ENCODE results near the gene C19orf12.
"Not testable (repeated sequence)": the region's sequence is repeated elsewhere in the genome, so short reads cannot be mapped to it uniquely, and the experiment has no call there.

The C19orf12 gene

DNA sequence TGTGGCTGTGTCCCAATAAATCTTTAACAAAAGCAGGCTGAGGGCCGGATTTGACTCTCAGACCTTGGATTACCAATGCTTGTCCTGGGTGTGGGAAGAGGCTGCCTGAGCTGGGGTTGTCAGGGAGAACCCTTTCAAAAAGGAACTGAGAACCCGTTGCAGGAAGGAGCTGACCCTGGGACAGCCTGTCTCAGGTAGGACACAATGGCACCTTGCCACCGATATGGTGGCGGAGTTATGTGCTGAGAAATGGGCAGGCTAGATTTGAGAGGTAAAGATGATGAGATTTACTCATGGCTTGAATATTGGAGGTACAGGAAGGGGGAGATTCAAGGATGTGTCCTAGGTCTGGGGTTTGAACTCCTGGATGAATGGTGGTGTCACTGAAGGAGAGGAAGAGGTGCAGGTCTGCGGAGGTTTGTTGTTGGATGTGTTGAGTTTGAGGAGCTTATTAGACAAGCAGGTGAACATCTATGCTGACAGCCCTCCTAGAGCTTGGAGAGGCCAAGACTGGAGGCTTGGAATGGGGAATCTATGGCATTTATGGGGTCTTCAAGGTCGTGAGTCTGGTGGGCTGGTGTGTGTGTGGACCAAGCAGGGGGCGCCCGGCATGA lies 42.6 kb downstream of the C19orf12 start:
- Histone ChIP-seq H3K4me1 (ENCODE audit: control insufficient read depth in 2 of 2, insufficient read depth in 1 of 2, low read depth in 1 of 2, low read length in 2 of 2) (peaks cover 2 to 4% of the 10 kb centered on the region in 2 donors), H3K27ac (replicated peaks; ENCODE audit: low read length) (no peak overlapping the region), H2AFZ (ENCODE audit: low read length) (no peak overlapping the region), H4K8ac (ENCODE audit: low read depth, low read length) (no peak overlapping the region), H3K4me2 (ENCODE audit: insufficient read depth, low read length, poor library complexity, severe bottlenecking) (no peak overlapping the region), H3K4me3 (ENCODE audit: low read length in 2 of 2) (no peak overlapping the region), H3K9me3 (replicated peaks in 1 of 2; ENCODE audit: control insufficient read depth in 2 of 2, insufficient read depth in 1 of 2, low read depth in 1 of 2, low read length in 2 of 2) (no peaks in the 10 kb centered on the region), H2BK120ac (ENCODE audit: low read depth, low read length) (no peak overlapping the region), H2BK5ac (ENCODE audit: low read length) (peak overlapping the region; percentile 78), H2AK5ac (ENCODE audit: low read depth, low read length) (no peak overlapping the region), H2BK12ac (ENCODE audit: low read length) (no peak overlapping the region), H3K18ac (ENCODE audit: low read length) (no peak overlapping the region), H2BK15ac (ENCODE audit: low read length) (peak overlapping the region; percentile 27), H3K23ac (ENCODE audit: low read depth, low read length, poor library complexity) (no peak overlapping the region), H3K27me3 (ENCODE audit: control insufficient read depth in 3 of 3, insufficient read depth in 3 of 3, low read depth in 1 of 3, low read length in 3 of 3) (no peaks in the 10 kb centered on the region), H3K79me1 (ENCODE audit: low read depth, low read length) (no peaks in the 10 kb centered on the region), H3K9ac (ENCODE audit: low read depth, low read length, poor library complexity) (no peak overlapping the region), H3K4ac (ENCODE audit: low read length) (no peak overlapping the region), H3K14ac (ENCODE audit: low read length) (no peak overlapping the region), H3K36me3 (replicated peaks in 1 of 2; ENCODE audit: control insufficient read depth in 2 of 2, insufficient read depth in 2 of 2, low read length in 2 of 2) (peaks cover 2 to 8% of the 10 kb centered on the region in 2 donors), H4K91ac (ENCODE audit: low read depth, low read length, poor library complexity) (no peak overlapping the region)
- DNase-seq (ENCODE audit: low spot score) = no peak
- no CpG with 5 or more reads among the region's 8 CpGs for WGBS, 2 donors (ENCODE audit: extremely low coverage in 2 of 2, insufficient read length in 2 of 2, insufficient replicate concordance in 1 of 2)

- Histone ChIP-seq H3K27me3 (ENCODE audit: control insufficient read depth in 3 of 3, insufficient read depth in 3 of 3, low read depth in 1 of 3, low read length in 3 of 3) (peaks cover 0 to 3% (median 0%) of the 10 kb centered on the region in 3 experiments), H3K23ac (ENCODE audit: low read depth, low read length, poor library complexity) (no peak overlapping the region), H3K4me2 (ENCODE audit: insufficient read depth, low read length, poor library complexity, severe bottlenecking) (no peak overlapping the region), H2BK12ac (ENCODE audit: low read length) (no peak overlapping the region), H3K18ac (ENCODE audit: low read length) (peak overlapping the region; percentile 8), H3K4me3 (ENCODE audit: low read length in 2 of 2) (no peak overlapping the region), H2AK5ac (ENCODE audit: low read depth, low read length) (no peak overlapping the region), H4K8ac (ENCODE audit: low read depth, low read length) (no peak overlapping the region), H3K14ac (ENCODE audit: low read length) (no peak overlapping the region), H3K9ac (ENCODE audit: low read depth, low read length, poor library complexity) (no peak overlapping the region), H2BK120ac (ENCODE audit: low read depth, low read length) (no peak overlapping the region), H3K27ac (replicated peaks; ENCODE audit: low read length) (no peak overlapping the region), H3K9me3 (replicated peaks in 1 of 2; ENCODE audit: control insufficient read depth in 2 of 2, insufficient read depth in 1 of 2, low read depth in 1 of 2, low read length in 2 of 2) (no peaks in the 10 kb centered on the region), H3K4ac (ENCODE audit: low read length) (no peak overlapping the region), H2BK5ac (ENCODE audit: low read length) (no peak overlapping the region), H3K4me1 (ENCODE audit: control insufficient read depth in 2 of 2, insufficient read depth in 1 of 2, low read depth in 1 of 2, low read length in 2 of 2) (peaks cover 6 to 7% of the 10 kb centered on the region in 2 donors), H3K79me1 (ENCODE audit: low read depth, low read length) (no peaks in the 10 kb centered on the region), H4K91ac (ENCODE audit: low read depth, low read length, poor library complexity) (no peak overlapping the region), H2AFZ (ENCODE audit: low read length) (no peak overlapping the region), H3K36me3 (replicated peaks in 1 of 2; ENCODE audit: control insufficient read depth in 2 of 2, insufficient read depth in 2 of 2, low read length in 2 of 2) (peaks cover 2 to 8% of the 10 kb centered on the region in 2 donors), H2BK15ac (ENCODE audit: low read length) (no peak overlapping the region)
- WGBS, 2 donors (ENCODE audit: extremely low coverage in 2 of 2, insufficient read length in 2 of 2, insufficient replicate concordance in 1 of 2) = no CpG with 5 or more reads among the region's 12 CpGs
- DNase-seq (ENCODE audit: low spot score) = no peak
Observed at GRCh38 chr19:29671393-29672160, 43.5 kb downstream of the C19orf12 start.

DNA sequence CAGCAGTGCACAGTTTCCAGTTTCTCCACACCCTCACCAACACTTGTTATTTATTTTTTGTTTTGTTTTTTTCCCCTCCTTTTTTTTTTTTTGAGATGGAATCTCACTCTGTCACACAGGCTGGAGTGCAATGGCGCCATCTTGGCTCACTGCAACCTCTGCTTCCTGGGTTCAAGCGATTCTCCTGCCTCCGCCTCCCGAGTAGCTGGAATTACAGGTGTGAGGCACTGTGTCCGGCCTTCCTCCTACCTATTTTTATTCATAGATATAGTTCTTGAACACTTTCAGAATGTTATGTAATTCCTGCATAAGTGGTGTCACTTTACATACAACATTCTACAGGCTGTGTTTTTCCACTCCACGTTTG lies 44.1 kb downstream of the C19orf12 start:
- not testable (repeated sequence) for H3K9ac ChIP-seq (ENCODE audit: low read depth, low read length, poor library complexity); H3K27ac ChIP-seq (replicated peaks; ENCODE audit: low read length); H4K91ac ChIP-seq (ENCODE audit: low read depth, low read length, poor library complexity); H4K8ac ChIP-seq (ENCODE audit: low read depth, low read length); H3K4ac ChIP-seq (ENCODE audit: low read length); H2BK15ac ChIP-seq (ENCODE audit: low read length); H2AK5ac ChIP-seq (ENCODE audit: low read depth, low read length); H2BK12ac ChIP-seq (ENCODE audit: low read length); H3K4me3 ChIP-seq (ENCODE audit: low read length in 2 of 2); H3K9me3 ChIP-seq (replicated peaks in 1 of 2; ENCODE audit: control insufficient read depth in 2 of 2, insufficient read depth in 1 of 2, low read depth in 1 of 2, low read length in 2 of 2); H3K36me3 ChIP-seq (replicated peaks in 1 of 2; ENCODE audit: control insufficient read depth in 2 of 2, insufficient read depth in 2 of 2, low read length in 2 of 2); H3K27me3 ChIP-seq (ENCODE audit: control insufficient read depth in 3 of 3, insufficient read depth in 3 of 3, low read depth in 1 of 3, low read length in 3 of 3); H2AFZ ChIP-seq (ENCODE audit: low read length); H3K14ac ChIP-seq (ENCODE audit: low read length); H3K23ac ChIP-seq (ENCODE audit: low read depth, low read length, poor library complexity); H3K79me1 ChIP-seq (ENCODE audit: low read depth, low read length); H3K18ac ChIP-seq (ENCODE audit: low read length); DNase-seq (ENCODE audit: low spot score); H2BK120ac ChIP-seq (ENCODE audit: low read depth, low read length); H3K4me2 ChIP-seq (ENCODE audit: insufficient read depth, low read length, poor library complexity, severe bottlenecking); H2BK5ac ChIP-seq (ENCODE audit: low read length)
- H3K4me1 ChIP-seq (ENCODE audit: control insufficient read depth in 2 of 2, insufficient read depth in 1 of 2, low read depth in 1 of 2, low read length in 2 of 2) = peaks cover 7 to 12% of the 10 kb centered on the region in 2 donors
- no CpG with 5 or more reads among the region's 6 CpGs for WGBS, 2 donors (ENCODE audit: extremely low coverage in 2 of 2, insufficient read length in 2 of 2, insufficient replicate concordance in 1 of 2)

DNA sequence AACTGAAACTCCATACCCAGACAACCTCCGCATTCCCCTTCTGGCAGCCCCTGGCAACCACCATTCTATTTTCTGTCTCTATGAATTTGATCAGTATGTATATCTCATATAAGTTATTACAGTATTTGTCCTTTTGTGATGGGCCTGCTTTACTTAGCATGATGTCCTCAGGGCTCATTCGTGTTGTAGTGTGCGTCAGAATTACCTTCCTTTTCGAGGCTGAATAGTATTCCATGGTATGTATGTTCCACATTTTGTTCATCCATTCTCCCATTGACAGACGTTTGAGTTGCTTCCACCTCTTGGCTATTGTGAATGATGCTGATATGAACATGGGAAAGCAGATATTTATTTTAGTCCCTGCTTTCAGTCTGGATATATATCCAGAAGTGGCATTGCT lies 44.8 kb downstream of the C19orf12 start:
- H4K8ac ChIP-seq (ENCODE audit: low read depth, low read length) = no peak overlapping the region
- H2AFZ ChIP-seq (ENCODE audit: low read length) = no peak overlapping the region
- WGBS, 2 donors (ENCODE audit: extremely low coverage in 2 of 2, insufficient read length in 2 of 2, insufficient replicate concordance in 1 of 2) = no CpG with 5 or more reads among the region's 5 CpGs
- H2AK5ac ChIP-seq (ENCODE audit: low read depth, low read length) = no peak overlapping the region
- no peak overlapping the region for H2BK15ac ChIP-seq (ENCODE audit: low read length)
- no peak overlapping the region for H2BK12ac ChIP-seq (ENCODE audit: low read length)
- H3K4ac ChIP-seq (ENCODE audit: low read length) = no peak overlapping the region
- H3K9ac ChIP-seq (ENCODE audit: low read depth, low read length, poor library complexity) = no peak overlapping the region
- H2BK5ac ChIP-seq (ENCODE audit: low read length) = no peak overlapping the region
- no peak overlapping the region for H2BK120ac ChIP-seq (ENCODE audit: low read depth, low read length)
- no peak overlapping the region for H4K91ac ChIP-seq (ENCODE audit: low read depth, low read length, poor library complexity)
- no peak overlapping the region for H3K4me3 ChIP-seq (ENCODE audit: low read length in 2 of 2)
- no peak overlapping the region for H3K14ac ChIP-seq (ENCODE audit: low read length)
- DNase-seq (ENCODE audit: low spot score) = no peak
- no peaks in the 10 kb centered on the region for H3K79me1 ChIP-seq (ENCODE audit: low read depth, low read length)
- peaks cover 2 to 7% of the 10 kb centered on the region in 2 donors for H3K36me3 ChIP-seq (replicated peaks in 1 of 2; ENCODE audit: control insufficient read depth in 2 of 2, insufficient read depth in 2 of 2, low read length in 2 of 2)
- H3K4me2 ChIP-seq (ENCODE audit: insufficient read depth, low read length, poor library complexity, severe bottlenecking) = no peak overlapping the region
- no peak overlapping the region for H3K18ac ChIP-seq (ENCODE audit: low read length)
- H3K27ac ChIP-seq (replicated peaks; ENCODE audit: low read length) = no peak overlapping the region
- H3K9me3 ChIP-seq (replicated peaks in 1 of 2; ENCODE audit: control insufficient read depth in 2 of 2, insufficient read depth in 1 of 2, low read depth in 1 of 2, low read length in 2 of 2) = no peaks in the 10 kb centered on the region
- peaks cover 9 to 13% of the 10 kb centered on the region in 2 donors for H3K4me1 ChIP-seq (ENCODE audit: control insufficient read depth in 2 of 2, insufficient read depth in 1 of 2, low read depth in 1 of 2, low read length in 2 of 2)
- H3K23ac ChIP-seq (ENCODE audit: low read depth, low read length, poor library complexity) = no peak overlapping the region
- H3K27me3 ChIP-seq (ENCODE audit: control insufficient read depth in 3 of 3, insufficient read depth in 3 of 3, low read depth in 1 of 3, low read length in 3 of 3) = peaks cover 0 to 15% (median 2%) of the 10 kb centered on the region in 3 experiments

All from neuronal stem cell (in vitro differentiated cells).